ENCODE results near the gene BCAS3.
"Not testable (repeated sequence)": the region's sequence is repeated elsewhere in the genome, so short reads cannot be mapped to it uniquely, and the experiment has no call there.

BCAS3 gene

GRCh38 chr17:61354895-61355874 is 677.5 kb downstream of the BCAS3 start:
- FAIRE-seq = no peak

GRCh38 chr17:61357061-61357460 is 679.4 kb downstream of the BCAS3 start:
- FAIRE-seq = not testable (repeated sequence)

GRCh38 chr17:61359513-61359912 is 681.9 kb downstream of the BCAS3 start:
- FAIRE-seq = not testable (repeated sequence)

- FAIRE-seq = no peak
These were observed 682.8 kb downstream of the BCAS3 start for GRCh38 chr17:61360318-61360943.

GRCh38 chr17:61361084-61361483 is 683.4 kb downstream of the BCAS3 start:
- FAIRE-seq = no peak

GRCh38 chr17:61362396-61362795 is 684.7 kb downstream of the BCAS3 start:
- no peak for FAIRE-seq

- no peak for FAIRE-seq
These were observed 685.4 kb downstream of the BCAS3 start for GRCh38 chr17:61362852-61363600.

GRCh38 chr17:61363601-61364462 is 686.2 kb downstream of the BCAS3 start:
- FAIRE-seq = no peak

- FAIRE-seq = no peak
These were observed 686.8 kb downstream of the BCAS3 start for GRCh38 chr17:61364463-61364846.

- no peak for FAIRE-seq
These were observed 688.5 kb downstream of the BCAS3 start for GRCh38 chr17:61366076-61366714.

GRCh38 chr17:61366715-61367413 is 689.2 kb downstream of the BCAS3 start:
- FAIRE-seq = no peak

GRCh38 chr17:61368049-61368831 is 690.6 kb downstream of the BCAS3 start:
- FAIRE-seq = no peak

GRCh38 chr17:61368832-61369450 is 691.3 kb downstream of the BCAS3 start:
- no peak for FAIRE-seq

- no peak for FAIRE-seq
These were observed 692.1 kb downstream of the BCAS3 start for GRCh38 chr17:61369751-61370150.

GRCh38 chr17:61371179-61371578 is 693.5 kb downstream of the BCAS3 start:
- FAIRE-seq = no peak

- FAIRE-seq = no peak
These were observed 694.0 kb downstream of the BCAS3 start for GRCh38 chr17:61371606-61372005.

- FAIRE-seq = no peak
These were observed 694.8 kb downstream of the BCAS3 start for GRCh38 chr17:61372436-61372835.

GRCh38 chr17:61376931-61377838 is 699.5 kb downstream of the BCAS3 start:
- FAIRE-seq = no peak

Data from islet of Langerhans (tissue), 1 donor.